Heart right ventricle (tissue), 16 donors: ENCODE measurements around the gene MGAT5B. TPM values are rescaled to one million over a fixed set of nuclear protein-coding genes. Genes with fewer than 3 reads are reported as not detected.

Source experiments
- ATAC-seq, 8 donors: fragments of 200-7000 bp; cut with Tn5 transposase; one replicate each; pipeline ENCODE4 v1.9.1; 2020; ENCODE audit warnings: mild to moderate bottlenecking in 8 of 8, moderate library complexity in 8 of 8, moderate number of reproducible peaks in 1 of 8
- DNase-seq, 2 donors: peaks; one replicate each; pipeline ENCODE4 v3.0.0-alpha.2; 2020
- H3K27ac ChIP-seq, 10 donors: fragments of 200-600 bp; sonication (generic) in 2 of 10; one replicate each; pipeline versions ENCODE4 v1.5.0 to v1.8.0; 2020 to 2022; ENCODE audit warnings: mild to moderate bottlenecking in 3 of 10
- H3K27me3 ChIP-seq, 7 donors: fragments of 200-600 bp; one replicate each; pipeline ENCODE4 v1.8.0; 2021 to 2022; ENCODE audit warnings: mild to moderate bottlenecking in 2 of 7
- H3K36me3 ChIP-seq, 9 donors: fragments of 200-600 bp; sonication (generic) in 1 of 9; one replicate each; pipeline versions ENCODE4 v1.5.0 to v1.8.0; 2020 to 2022; ENCODE audit warnings: mild to moderate bottlenecking in 2 of 9
- H3K4me1 ChIP-seq, 9 donors: fragments of 200-600 bp; sonication (generic) in 1 of 9; one replicate each; pipeline versions ENCODE4 v1.5.0 to v1.8.0; 2020 to 2022; ENCODE audit warnings: mild to moderate bottlenecking in 4 of 9
- H3K4me3 ChIP-seq, 10 donors: fragments of 200-600 bp; sonication (generic) in 2 of 10; one replicate each; pipeline versions ENCODE4 v1.5.0 to v1.8.0; 2020 to 2022; ENCODE audit warnings: mild to moderate bottlenecking in 7 of 10, moderate library complexity in 2 of 10
- H3K9me3 ChIP-seq, 11 donors: fragments of 200-600 bp in 10 of 11; sonication (generic) in 2 of 11; one replicate each; pipeline versions ENCODE4 v1.5.0 to v1.8.0; 2013 to 2022; ENCODE audit warnings: mild to moderate bottlenecking in 2 of 11, control low read depth in 1 of 11, moderate library complexity in 1 of 11
- WGBS, 2 donors: extraction: QIAGEN DNeasy Blood & Tissue Kit; methylation state at CpG; one replicate each; pipeline ENCODE4 v1.1.7; 2013; ENCODE audit warnings: inconsistent platforms in 1 of 2; 5-methylcytosine and 5-hydroxymethylcytosine counted together
- intact Hi-C, 10 donors: fragments of 100-400 bp; cut with DNase I; formaldehyde crosslinking; loops; one replicate each; pipeline versions ENCODE4 v1.11.1 to v1.14.2; 2022
- polyA plus RNA-seq, 2 donors: library from polyadenylated mRNA; stranded (reverse); fragments of 200-250 nt; gene quantifications; one replicate each; pipeline ENCODE4 v1.2.3, GENCODE V29; 2013
- total RNA-seq, 10 donors: library from RNA; stranded (reverse); fragmentation: NEBNext Ultra II Directional in 3 of 10; extraction: Animal tissue kit (Norgen Biotek cat#: 25700) in 3 of 10; gene quantifications; one replicate each; pipeline versions ENCODE4 v1.2.1 to v1.2.4, GENCODE V29; 2021 to 2023
- TF ChIP-seq, protein P1 (sequence below), 9 donors: fragments of 200-600 bp; sonication (generic) in 2 of 9; IDR thresholded peaks; one replicate each; pipeline versions ENCODE4 v1.5.0 to v1.8.0; 2021 to 2022; ENCODE audit warnings: antibody characterized with exemption in 9 of 9, mild to moderate bottlenecking in 5 of 9, moderate library complexity in 1 of 9
- donor health status: Arrhythmogenic right ventricular cardiomyopathy.
- donor health status: ischemic (EF 13 %, LVEDD 7.1; RV severe dilation, severe dysfunction).
- donor health status: healthy with polysubstance abuse.
- donor health status: DM: no; HTN: yes; CAD: no.
- donor health status: DM: no; HTN: no; CAD: no.
- donor health status: ischemic (EF 25% LVEDD 6.9; RV normal size, moderate dysfunction).
- donor health status: ischemic (EF 25% LVEDD 5.7; RV mildly dilated, moderate dysfunction).
- donor health status: healthy.
- donor health status: DM: yes; HTN: yes; CAD: no.
- donor health status: Ischemic cardiomyopathy.
- donor health status: ischemic (EF 35%, LVEDD 5.7; RV mildly dilated, moderate dysfunction).
- donor health status: nonischemic (EF 11% LVEDD 7.7; RV severe dilation, severe dysfunction).
- donor health status: DM: yes; HTN: yes; CAD: no.
- donor health status: PGD.
- donor health status: ischemic (EF 29% LVEDD 5.4; RV normal size, mild dysfunction).
- donor health status: nonischemic (EF 23%, LVEDD 6.1; RV moderate dilation, normal function).

The MGAT5B gene
- total and polyA plus RNA-seq, 12 donors: 0.09 to 0.29 (median 0.13) TPM; not detected in 8

DNA sequence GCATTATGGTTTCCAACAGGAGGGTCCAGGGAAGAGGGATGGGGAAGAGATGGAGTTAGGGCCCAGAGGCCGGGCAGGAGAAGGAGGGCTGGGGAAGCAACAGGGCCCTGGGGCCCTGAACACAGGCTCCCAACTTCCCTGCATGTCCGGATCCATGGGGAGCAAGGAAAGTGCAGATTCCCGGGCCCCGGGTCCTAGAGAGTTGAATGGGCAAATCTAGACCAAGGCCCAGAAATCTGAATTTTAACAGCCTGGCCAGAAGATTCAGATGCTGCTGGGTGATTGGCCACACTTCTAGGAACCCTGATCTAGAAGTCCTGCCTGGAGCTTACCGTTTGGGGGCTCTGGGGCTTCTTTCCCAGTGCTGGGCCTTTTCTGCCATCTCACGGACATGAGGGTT is 13.2 kb downstream of the MGAT5B start:
- WGBS, 2 donors: 84 to 86% methylated on average over 6 of the region's 6 CpGs
- no peak for ATAC-seq

DNA sequence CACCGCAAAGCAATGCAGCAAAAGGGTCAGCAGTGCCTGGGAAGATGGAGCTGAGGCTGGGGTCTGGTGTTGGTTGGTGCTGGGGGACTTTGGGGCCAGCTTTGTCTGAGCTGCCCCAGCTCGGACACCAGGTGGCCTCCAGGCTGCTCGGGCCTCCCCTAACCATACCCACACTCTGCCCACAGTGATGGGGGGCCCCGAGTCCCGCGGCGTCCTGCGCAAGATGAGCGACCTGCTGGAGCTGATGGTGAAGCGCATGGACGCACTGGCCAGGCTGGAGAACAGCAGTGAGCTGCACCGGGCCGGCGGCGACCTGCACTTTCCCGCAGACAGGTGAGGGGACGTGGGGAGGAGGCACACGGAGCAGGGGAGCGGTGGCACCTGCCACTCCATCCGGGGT is 13.8 kb downstream of the MGAT5B start:
- ATAC-seq: no peak
- WGBS, 2 donors: 83 to 90% methylated on average over 20 of the region's 20 CpGs
- H3K9me3 ChIP-seq: no peaks in the 10 kb centered on the region
- no peak for DNase-seq
- no peaks in the 10 kb centered on the region for H3K36me3 ChIP-seq
- no peak overlapping the region for H3K27ac ChIP-seq
- TF ChIP-seq, protein P1, sequence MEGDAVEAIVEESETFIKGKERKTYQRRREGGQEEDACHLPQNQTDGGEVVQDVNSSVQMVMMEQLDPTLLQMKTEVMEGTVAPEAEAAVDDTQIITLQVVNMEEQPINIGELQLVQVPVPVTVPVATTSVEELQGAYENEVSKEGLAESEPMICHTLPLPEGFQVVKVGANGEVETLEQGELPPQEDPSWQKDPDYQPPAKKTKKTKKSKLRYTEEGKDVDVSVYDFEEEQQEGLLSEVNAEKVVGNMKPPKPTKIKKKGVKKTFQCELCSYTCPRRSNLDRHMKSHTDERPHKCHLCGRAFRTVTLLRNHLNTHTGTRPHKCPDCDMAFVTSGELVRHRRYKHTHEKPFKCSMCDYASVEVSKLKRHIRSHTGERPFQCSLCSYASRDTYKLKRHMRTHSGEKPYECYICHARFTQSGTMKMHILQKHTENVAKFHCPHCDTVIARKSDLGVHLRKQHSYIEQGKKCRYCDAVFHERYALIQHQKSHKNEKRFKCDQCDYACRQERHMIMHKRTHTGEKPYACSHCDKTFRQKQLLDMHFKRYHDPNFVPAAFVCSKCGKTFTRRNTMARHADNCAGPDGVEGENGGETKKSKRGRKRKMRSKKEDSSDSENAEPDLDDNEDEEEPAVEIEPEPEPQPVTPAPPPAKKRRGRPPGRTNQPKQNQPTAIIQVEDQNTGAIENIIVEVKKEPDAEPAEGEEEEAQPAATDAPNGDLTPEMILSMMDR (IDR thresholded peaks at IDR 0.05): no peak
- H3K27me3 ChIP-seq: peaks cover 0 to 61% (median 32%) of the 10 kb centered on the region in 7 donors
- no peaks in the 10 kb centered on the region for H3K4me1 ChIP-seq
- intact Hi-C loops: no loop called here
- no peak overlapping the region for H3K4me3 ChIP-seq

More for the DNA sequence above, 13.2 kb downstream of the MGAT5B start:
- Histone ChIP-seq H3K36me3 (no peaks in the 10 kb centered on the region), H3K4me3 (no peak overlapping the region), H3K27me3 (peaks cover 0 to 55% (median 26%) of the 10 kb centered on the region in 7 donors), H3K4me1 (no peaks in the 10 kb centered on the region), H3K27ac (no peak overlapping the region), H3K9me3 (no peaks in the 10 kb centered on the region)
- TF ChIP-seq, protein P1 (IDR thresholded peaks at IDR 0.05): no peak
- DNase-seq: no peak
- intact Hi-C loops: no loop called here

DNA sequence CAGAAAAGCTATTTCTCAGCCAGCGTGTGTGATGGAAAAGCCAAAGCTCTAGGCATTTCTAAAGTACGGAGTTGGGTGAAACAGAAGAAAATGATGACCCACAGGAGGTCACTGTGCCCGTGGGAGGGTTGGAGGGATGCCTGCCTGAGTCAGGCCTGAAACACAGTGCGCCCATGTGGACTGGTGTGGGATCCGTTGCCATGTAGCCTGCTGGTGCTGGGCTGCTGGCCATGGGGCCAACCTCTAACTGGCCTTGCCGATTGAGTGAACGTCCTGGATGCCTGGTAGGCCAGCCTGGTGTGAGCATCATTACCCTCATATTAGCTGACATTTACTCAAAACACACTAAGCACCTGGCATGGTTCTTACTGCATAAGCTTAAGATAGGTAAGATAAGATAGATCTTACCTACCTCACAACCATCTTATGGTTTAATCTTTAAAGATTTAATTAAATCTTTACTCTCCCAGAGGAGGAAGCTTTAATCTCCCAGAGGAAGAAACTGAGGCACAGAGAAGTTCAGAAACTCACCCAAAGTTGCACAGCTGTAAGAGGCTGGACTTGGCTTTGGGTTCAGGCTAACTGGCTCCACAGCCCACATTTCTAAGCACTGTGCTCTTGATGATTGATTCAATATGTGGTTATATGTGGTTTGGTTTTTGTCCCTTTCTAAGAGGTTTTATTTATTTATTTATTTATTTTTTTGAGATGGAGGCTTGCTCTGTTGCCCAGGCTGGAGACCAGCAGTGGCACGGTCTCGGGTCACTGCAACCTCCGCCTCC is 15.7 kb downstream of the MGAT5B start:
- H3K27me3 ChIP-seq: peaks cover 0 to 60% (median 34%) of the 10 kb centered on the region in 7 donors
- WGBS, 2 donors: 82 to 85% methylated on average over 10 of the region's 10 CpGs
- ATAC-seq (no peak), DNase-seq (no peak)
- TF ChIP-seq, protein P1 (IDR thresholded peaks at IDR 0.05): no peak
- H3K36me3 ChIP-seq: no peaks in the 10 kb centered on the region
- intact Hi-C loops: no loop called here
- H3K4me3 ChIP-seq: no peak overlapping the region
- no peaks in the 10 kb centered on the region for H3K9me3 ChIP-seq
- H3K27ac ChIP-seq: no peak overlapping the region
- no peaks in the 10 kb centered on the region for H3K4me1 ChIP-seq

DNA sequence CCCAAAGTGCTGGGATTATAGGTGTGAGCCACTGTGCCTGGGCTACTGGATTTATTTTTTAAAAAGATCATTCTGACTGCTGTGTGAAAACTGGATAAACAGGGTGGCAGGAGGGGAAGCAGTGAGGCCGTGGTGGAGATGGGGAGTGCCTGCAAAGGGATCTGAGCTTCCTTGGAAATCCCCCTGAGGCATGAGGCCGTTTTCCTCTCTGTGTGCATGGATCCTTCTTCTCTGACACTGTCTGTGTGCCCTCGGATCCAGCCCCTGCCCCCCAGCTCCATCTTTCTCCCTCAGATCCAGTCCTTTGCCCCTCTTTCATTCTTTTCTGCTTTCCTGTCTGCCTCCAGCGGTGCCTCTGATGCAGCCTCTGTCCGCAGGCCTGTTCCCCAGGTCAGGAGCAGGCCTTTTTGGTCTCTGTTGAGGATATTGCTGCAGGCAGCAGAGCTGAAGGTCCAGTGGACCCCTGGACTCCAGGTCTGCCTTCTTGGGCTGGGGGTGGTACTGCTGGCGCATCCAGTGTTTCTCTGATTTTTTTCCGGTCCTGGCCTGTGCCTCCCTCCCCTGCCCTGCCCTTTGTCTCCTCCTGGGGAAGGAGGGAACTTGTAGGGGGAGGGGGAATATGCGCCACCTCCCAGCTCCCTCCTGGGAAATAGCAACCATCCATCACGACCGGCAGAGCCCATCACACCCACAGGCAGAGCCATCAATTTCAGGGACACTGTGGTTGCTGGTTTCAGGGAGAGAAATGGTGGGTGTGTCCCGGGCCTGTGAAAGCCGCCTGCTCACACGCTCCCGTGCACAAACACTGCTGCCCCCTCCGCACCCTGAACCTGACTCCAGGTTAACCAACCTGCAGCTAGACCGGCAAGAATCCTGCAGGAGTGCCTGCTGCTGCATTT is 17.0 kb downstream of the MGAT5B start:
- H3K4me3 ChIP-seq: no peak overlapping the region
- ATAC-seq (no peak), DNase-seq (no peak)
- no peaks in the 10 kb centered on the region for H3K9me3 ChIP-seq
- peaks cover 0 to 54% (median 35%) of the 10 kb centered on the region in 7 donors for H3K27me3 ChIP-seq
- H3K4me1 ChIP-seq: no peaks in the 10 kb centered on the region
- intact Hi-C loops: no loop called here
- no peaks in the 10 kb centered on the region for H3K36me3 ChIP-seq
- H3K27ac ChIP-seq: no peak overlapping the region
- TF ChIP-seq, protein P1 (IDR thresholded peaks at IDR 0.05): no peak
- WGBS, 2 donors: 40 to 45% methylated on average over 16 of the region's 16 CpGs
